HG03280 (cell line): ENCODE measurements around the gene PARD3B.

Source experiments
- ATAC-seq: cut with Tn5 transposase; IDR thresholded peaks from one replicate; pipeline ENCODE4 v1.9.1; 2021; ENCODE audit warnings: mild to moderate bottlenecking, moderate library complexity; ENCODE audit not compliant: unreplicated experiment

PARD3B gene

GRCh38 chr2:205527801-205528200, 982.5 kb downstream of the PARD3B start:
- ATAC-seq, result no peak

DNA sequence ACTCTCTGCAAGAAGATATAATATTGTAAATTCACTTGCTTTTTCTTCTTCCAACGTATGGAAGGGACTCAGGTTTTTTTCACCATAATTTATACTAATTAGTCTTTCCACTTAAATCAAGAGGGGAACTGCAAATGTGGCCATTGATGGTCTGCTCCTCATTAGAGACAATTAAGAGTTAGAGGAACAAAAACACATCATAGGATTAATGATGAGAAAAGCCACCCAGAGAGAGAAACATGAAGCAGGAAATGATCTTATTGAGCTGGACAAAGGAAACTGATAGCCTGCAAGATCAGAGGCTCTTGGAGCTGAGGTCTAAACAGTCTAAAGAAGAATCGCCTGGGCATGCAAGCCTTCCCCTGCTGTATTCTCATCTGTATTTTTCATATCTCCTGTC, 985.8 kb downstream of the PARD3B start:
- no peak for ATAC-seq

DNA sequence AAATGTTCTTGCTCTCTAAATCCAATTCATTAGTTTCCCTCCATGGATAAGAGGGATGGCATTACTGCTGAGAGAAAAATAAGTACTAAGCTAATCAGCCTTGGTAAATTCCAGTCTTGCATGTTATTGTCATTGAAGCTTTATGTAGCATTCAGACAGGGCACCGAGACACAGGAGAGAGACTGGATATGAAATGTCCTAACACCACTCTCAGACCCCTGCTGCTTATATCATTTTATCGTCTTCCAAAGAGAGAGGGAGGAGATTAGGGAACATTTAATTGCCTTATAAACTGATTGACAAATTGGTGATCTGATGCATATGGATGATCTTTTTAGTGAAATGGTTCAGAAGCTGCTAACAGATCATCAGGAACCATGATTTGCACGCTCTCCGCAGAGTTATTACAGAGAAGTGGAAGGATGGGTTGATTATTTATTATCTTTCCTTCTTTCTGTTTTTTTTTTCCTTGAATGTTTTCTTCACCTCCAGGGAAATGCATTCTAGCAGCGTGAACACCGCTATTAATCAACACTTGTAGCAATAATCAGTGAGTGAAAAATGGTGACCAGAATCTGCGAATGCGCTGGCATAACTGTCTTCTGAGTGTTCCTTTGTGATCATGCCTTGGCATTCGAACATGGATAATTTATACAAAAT, 986.3 kb downstream of the PARD3B start:
- no peak for ATAC-seq

- no peak for ATAC-seq
Measured at GRCh38 chr2:205535001-205535400, 989.7 kb downstream of the PARD3B start.

DNA sequence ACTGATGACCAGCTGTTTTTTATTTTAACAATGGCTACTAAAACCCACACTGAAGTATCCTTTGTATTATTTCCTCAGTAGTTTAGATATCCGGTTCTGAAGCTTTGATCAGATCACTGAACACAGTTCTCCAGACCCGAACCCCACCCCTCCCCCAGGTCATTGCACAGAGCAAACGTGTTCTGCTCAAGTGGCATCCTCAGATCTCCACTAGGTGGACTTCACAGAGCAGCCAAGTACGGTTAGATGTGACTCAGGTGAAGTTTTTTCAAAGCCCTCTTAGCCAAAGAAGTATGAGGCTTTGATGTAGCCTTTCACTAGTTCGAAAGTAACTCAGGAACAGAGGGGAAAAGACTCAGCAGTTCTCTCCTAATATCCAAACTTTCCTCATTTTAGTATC, 994.3 kb downstream of the PARD3B start:
- no peak for ATAC-seq

DNA sequence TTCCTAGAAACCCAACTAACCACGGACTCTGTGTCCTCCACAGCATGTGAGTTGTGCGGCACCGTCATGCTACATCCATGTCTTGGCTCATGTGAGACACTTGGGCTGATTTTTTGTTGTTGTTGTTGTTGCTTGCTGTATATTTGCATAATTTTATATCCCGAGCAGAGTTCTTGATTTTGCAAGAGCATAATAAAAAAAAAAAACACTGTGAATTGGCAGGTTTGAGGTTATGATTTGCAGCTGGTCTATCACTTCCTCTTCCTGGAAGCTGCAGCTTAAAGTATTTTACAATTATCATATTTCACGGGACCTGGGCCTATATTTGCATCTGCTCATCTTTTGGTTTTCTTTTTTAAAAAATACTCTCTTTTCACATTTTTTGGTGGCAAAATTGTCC, 994.8 kb downstream of the PARD3B start:
- peak; percentile 48 for ATAC-seq

DNA sequence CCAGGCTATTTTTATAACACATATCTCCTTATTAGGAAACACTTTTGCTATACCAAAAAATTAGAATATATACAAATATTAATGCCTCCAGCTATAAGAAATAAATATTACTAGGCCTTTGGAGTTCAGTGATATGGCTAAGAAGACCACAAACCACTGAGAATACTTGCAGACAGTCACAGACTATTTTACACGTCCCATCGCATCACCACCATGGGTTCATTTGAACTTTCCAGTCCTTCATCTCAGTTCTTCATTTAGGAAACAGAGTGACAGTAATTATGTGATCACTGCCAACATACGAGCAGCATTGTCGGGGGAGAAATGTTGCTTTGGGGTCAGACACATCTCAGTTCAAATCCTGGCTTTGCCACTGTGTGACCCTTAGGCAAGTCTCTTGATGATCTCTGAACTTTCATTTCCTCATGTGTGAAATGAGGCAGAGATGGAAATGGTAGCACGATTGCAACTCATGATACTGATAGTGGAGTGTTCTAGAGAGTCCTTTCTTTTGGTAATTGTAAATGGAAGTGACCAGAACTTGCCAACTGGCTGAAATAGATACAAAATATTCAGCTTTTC, 998.1 kb downstream of the PARD3B start:
- ATAC-seq, result no peak

DNA sequence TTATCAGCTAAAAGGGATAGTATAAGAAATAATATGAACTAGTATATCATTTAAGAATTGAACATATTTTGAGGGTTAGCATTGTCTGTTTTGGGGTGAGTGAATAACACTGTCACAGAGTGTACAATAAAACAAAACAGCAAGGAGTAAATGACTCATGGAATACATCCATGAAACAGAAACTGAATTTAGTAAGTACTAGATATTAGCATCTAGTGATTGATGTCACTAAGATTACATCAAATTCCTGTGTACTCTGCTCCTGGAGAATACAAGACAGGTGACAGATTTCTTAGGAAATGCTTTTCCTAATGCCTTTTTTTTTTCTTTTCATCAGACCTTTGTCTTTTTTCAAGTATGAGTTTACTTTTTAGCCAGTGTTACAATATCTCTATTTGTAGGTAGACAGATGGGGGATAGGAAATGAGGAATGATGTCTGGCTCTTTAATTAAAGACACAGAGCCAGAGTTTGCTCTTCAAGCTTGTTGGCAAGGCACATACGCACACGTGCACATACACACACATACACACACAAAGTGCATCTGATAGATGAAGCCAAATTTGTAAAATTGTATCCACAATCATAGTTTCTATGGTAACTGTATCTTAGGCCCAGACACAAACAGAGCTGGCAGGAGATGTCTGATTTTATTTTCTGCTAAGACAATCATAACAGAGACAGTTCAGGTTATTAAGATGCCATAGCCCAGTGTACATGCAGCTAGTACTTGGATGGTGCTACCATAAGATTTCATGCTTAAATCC, 998.8 kb downstream of the PARD3B start:
- ATAC-seq, result no peak

- no peak for ATAC-seq
Measured at GRCh38 chr2:205545971-205546816, 1000.9 kb downstream of the PARD3B start.

DNA sequence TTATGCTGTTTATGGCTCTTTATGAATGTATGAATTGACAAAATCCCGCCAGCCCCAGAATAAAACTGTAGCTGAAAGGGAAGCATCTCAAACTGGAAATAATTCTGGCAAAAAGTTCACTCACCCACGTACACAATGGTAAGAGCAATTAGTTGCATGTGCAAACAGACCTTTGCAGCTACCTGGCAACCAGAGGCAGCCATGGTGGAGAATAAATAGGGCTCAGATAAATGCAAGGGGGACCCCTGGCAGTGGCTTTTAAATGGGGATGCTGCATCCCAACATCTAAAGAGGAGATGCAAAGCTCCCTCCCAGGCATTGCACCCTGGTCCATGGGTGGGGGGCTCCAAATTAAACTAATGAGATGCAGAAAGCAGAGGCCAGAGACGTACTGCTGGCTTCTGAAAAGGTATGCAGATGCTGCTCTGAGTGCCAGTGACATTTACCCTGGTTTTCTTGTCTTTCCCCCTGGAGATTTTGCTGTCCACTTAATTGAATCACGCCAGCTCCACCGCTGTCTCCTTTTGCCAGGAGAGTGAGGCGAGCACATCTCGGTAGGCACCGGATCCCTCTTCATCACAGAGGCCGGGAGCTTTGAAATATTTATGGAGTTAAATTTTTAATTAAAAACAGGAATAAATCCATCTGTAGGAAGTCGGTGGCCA, 1010.4 kb downstream of the PARD3B start:
- ATAC-seq, result no peak

DNA sequence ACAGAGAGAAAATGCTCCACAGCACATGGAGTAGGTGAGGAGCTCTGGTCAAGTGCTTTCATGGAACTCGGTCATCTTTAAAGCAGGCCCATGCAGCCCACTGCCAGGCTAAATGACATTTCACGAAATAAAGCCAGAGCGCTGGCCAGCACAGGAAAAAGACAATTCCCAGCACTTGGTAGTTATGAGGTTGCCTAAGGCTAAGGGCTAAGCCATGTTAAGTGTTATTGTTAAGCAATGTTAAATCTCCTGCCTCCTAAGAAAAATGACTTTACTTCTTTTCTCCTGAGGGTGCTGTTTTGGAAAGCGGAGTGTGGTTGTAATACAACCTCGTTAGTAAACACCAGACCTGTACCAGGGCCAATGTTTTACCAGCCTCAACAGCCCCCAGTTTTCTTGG, 1011.1 kb downstream of the PARD3B start:
- ATAC-seq, result no peak

GRCh38 chr2:205556841-205557539, 1011.7 kb downstream of the PARD3B start:
- no peak for ATAC-seq

DNA sequence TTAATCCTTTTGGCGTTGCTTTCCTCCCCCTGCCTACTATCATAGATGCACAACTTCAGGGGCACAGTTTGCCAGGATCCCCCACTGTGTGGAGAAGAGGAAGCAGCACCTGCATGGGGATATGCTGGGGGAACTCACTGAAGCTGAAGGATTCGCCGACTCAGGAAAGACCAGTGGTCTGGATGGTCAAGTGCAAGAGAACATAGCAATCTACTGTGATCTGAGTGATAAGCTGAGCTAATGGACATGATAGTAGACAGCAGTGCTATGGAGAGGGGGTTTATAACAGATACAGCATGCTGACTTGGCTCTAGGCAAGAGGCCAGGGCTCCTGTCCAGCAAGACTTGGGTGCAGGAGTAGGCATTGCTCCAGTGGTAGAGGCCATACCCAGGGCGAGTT, 1012.6 kb downstream of the PARD3B start:
- ATAC-seq, result no peak

DNA sequence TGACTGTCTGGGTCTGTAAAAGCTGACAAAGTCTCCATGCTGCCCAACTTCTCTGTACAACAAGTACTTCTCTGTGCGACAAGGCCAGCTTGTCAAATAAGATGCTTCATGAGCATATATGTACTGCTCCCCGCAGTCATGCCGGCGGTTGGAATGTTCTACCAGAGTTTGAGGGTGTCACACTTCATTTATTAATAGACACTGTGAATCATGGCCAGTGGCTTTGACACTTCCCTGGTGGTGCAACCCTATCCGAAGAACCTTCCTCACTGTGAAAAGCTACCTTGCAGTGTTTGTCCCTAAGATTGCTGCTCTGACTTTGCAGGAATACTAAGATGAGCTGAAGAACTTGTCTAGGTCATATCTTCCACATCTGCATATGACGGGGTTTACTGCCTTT, 1016.2 kb downstream of the PARD3B start:
- no peak for ATAC-seq

GRCh38 chr2:205563646-205564045, 1018.4 kb downstream of the PARD3B start:
- ATAC-seq, result no peak

GRCh38 chr2:205564346-205565141, 1019.3 kb downstream of the PARD3B start:
- no peak for ATAC-seq

DNA sequence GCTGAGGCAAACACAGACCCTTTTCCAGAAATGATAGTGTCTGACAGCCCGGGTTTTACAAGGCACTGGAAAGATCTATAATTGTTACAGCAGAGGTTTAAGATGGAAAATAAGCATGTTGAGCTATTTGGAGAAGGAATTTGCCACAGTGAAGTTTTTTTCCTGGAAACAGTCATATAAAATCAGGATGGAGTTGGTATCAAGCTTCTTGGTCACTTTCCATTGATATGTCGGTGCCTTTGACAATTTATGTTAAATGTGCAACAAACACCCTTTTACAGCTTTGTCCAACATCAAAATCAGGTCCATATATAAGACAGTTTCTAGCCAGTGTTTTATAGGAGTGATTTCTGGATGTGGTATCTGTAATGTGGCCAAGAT, 1019.9 kb downstream of the PARD3B start:
- no peak for ATAC-seq

- ATAC-seq, result no peak
Measured at GRCh38 chr2:205566606-205567168, 1021.4 kb downstream of the PARD3B start.

GRCh38 chr2:205568620-205569019, 1023.3 kb downstream of the PARD3B start:
- ATAC-seq, result no peak
